CD4-positive, alpha-beta T cell treated with Interleukin-2 at 100 ng/mL for 4 hours (primary cell): Measurements from ENCODE around the gene KYAT1.
"Not testable (repeated sequence)": the region's sequence is repeated elsewhere in the genome, so short reads cannot be mapped to it uniquely, and the experiment has no call there.

Experiments used
- DNase-seq: peaks from one replicate; pipeline ENCODE4 v3.0.0-alpha.2; 2020; ENCODE audit warnings: low spot score

KYAT1 gene

DNA sequence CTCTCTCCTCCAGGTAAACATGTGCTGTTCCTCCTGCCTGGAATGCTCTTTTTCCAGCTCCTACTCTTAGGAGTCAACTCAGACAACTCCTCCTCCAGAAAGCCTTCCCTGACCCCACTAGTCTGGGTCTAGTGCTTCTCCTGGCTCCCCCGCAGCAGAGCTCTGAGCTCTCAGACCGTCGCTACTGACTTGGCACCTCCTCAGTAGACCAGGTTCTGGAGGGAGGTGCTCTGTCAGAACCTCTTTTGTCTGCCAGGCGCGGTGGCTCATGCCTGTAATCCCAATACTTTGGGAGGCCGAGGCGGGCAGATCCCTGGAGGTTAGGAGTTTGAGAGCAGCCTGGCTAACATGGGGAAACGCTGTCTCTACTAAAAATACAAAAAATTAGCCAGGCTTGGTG, 3.6 kb upstream of the KYAT1 start:
- no peak for DNase-seq

DNA sequence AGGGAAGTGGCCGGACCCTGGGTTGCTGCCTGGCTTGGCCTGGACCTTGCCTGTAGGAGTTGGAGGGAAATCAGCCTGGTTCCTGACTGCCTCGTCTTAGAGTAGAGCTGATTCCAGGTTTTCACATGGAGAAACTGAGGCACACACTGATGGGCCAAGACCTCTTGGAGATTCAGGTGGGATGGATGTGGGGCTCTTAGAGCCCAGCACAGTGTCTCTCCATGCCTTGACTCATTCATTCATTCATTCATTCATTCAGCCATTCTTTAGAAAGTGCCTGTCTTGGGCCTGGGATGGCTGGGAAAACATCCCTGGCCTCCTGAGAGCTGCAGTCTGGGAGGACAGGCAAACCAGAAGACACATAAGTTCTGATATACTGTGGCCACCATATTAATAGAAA, 2.4 kb upstream of the KYAT1 start:
- no peak for DNase-seq

DNA sequence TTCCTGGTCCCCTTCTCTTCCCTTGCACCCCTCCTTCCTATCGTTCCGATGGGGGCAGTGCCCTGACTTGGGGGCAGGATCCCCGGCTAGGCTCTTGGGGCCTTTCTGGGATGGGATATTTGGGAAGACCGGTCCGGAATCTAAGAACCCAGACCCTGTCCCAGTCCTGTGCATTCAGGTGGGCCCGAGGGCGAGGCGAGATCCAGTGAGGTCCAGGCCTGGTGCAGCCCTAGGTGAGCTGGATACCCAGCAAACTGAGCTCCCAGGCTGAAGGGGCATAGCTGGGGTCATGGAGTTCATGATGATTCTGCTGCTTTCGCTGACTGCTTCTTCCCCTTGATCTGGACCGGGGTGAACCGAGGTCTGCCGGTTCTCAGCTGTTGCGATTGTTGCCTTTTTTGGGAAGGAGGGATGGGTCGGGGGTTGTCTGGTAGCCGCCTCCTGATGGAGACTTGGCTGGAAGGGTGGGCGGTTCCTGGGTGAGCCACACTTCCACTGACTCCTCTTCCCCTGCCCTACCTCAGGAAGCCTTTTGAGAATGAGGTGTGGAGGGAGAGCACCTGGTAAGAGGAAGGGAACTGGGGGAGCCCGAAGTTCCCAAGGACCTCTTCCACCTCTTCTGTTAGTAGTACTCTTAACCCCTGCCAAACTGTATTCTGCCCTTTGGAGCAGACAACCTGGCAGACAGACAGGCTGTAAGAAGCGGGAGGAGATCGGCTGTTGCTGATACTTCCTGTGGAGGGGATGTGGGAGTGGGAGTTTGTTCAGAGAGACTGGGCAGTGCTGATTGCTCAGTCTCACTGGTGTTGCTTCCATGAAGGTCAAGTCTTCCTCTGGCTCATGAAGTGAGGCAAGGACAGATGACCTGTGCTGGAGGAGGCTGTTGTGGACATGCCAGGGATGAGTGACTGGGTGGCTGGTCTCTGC, 1.2 kb upstream of the KYAT1 start:
- DNase-seq: no peak

DNA sequence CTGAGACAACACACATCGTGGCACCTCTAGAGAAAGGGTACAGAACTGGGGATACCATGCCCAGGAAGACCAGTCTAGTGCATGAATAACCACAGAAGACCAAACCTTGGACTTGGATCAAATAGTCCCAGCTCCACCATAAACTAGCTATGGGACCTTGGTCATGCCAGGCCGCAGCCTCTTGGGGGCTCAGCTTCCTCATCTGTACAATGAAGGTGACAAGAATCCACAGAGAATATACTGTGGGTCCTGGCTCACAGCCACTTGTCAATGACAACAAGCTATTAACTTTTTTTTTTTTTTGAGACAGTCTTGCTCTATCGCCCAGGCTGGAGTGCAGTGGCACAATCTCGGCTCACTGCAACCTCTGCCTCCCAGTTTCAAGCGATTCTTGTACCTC, 3.9 kb downstream of the KYAT1 start:
- DNase-seq: no peak

DNA sequence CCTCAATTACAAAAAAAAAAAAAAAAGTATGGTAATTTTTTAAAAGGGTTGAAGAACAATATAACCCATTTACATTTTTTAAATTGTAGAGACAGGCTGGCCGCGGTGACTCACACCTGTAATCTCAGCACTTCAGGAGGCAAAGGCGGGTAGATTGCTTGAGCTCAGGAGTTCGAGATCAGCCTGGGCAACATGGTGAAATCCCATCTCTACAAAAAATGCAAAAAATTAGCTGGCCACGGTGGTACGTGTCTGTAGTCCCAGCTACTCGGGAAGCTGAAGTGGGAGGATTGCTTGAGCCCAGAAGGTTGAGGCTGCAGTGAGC, 10.8 kb downstream of the KYAT1 start:
- DNase-seq: not testable (repeated sequence)

DNA sequence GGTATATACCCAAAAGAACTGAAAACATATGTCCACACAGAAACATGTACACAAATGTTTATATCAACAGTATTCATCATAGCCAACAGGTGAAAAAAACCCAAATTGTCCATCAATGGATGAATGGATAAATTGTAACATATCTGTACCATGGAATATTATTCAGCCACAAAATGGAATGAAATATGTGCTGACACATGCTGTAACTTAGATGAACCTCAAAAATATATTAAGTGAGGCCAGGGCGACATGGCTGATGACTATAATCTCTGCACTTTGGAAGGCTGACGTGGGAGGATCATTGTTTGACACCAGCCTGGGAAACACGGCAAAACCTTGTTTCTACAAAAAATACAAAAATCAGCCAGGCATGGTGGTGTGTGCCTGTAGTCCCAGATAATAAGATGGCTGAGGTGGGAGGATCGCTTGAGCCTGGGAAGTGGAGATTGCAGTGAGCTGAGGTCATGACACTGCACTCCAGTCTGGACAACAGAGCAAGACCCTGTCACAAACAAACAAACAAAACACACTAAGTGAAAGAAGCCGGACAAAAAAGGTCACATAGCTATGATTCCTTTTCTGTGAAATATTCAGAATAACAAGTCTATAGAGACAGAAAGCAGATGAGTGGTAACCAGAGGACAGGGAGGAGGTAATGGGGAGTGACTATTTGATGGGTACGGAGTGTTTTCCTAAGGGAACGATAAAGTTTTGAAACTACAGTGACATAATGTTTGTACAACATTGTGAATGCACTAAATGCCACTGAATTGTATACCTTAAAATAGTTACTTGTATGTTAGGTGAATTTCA, 11.4 kb downstream of the KYAT1 start:
- no peak for DNase-seq

DNA sequence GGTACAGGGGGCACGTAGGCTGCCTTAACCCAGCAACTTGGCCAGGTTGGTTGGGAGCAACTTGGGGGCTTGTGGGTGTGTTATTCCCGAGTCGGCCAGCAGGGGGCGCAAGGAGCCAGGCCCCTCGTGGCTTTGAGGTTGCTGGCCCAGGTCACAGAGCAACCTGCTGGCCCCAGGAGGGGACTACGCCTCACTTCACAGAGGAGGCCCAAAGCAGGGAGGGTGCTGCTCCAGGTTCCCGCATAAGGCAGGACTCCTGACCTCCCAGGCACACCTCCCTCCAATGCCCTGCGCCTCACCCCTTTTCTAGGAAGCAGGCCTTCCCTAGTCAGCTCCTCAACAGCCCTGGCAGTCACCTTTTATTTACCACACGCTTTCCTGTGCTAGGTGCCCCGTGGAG, 18.1 kb downstream of the KYAT1 start:
- peak; percentile 83 for DNase-seq

DNA sequence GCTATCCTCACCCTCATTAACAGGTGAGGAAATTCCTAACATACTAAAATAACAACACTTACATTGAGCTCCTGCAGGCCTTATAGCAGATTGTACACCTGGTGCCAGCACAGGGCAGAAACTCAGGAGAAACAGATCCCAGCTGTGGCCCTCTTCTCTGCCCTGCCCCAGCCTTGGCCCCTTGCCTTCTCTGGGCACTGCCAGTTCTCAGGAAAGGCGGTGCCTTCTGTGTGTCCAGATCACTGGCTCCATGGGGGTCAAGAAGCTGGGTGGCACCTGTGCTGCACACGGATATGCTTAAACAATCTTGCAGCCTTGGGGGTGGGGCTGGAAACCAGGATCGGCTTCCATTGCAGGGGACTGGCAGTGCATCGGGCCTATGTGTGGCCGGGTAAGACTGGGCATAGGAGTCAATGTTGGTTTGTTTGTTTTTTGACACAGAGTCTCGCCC, 19.3 kb downstream of the KYAT1 start:
- DNase-seq: no peak

DNA sequence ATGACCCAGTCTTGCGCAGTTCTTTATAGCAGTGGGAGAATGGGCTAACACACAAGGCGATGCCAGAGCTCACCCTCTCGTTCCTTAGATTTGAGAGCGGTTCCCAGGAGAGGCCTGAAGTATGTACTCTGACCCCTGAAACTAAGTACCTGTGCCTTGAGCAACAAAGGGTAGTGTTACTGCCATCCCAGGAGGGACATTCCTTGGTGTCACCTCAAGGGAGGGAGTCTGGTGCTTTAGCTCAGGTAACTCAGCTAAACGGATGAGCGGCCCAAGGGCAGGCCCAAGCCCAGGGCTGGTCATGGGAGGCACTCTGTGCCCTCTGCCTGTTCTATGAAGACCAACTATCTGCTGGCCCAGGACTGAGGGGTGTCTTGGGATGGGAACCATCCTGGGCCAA, 20.2 kb downstream of the KYAT1 start:
- no peak for DNase-seq

DNA sequence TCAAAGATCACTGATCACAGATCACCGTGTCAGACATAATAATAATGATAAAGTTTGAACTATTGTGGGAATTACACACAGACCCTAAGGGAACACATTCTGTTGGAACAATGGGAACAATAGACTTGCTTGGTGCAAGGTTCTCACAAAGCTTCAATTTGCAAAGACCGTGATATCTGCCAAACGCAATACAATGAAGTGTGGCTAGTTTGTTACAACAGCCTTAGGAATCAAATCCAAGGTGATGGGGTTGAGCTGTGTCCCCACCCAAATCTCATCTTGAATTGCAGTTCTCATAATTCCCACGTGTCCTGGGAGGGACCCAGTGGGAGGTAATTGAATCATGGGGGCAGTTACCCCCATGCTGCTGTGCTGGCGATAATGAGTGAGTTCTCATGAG, 20.8 kb downstream of the KYAT1 start:
- no peak for DNase-seq

DNA sequence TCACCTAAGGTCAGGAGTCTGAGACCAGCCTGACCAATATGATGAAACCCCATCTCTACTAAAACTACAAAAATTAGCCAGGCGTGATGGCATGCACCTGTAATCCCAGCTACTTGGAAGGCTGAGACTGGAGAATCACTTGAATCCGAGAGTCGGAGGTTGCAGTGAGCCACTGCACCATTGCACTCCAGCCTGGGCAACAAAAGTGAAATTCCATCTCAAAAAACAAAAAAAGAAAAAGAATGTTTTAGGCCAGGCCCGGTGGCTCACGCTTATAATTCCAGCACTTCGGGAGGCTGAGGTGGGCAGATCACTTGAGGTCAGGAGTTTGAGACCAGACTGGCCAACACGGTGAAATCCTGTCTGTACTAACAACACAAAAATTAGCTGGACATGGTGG, 23.3 kb downstream of the KYAT1 start:
- not testable (repeated sequence) for DNase-seq

DNA sequence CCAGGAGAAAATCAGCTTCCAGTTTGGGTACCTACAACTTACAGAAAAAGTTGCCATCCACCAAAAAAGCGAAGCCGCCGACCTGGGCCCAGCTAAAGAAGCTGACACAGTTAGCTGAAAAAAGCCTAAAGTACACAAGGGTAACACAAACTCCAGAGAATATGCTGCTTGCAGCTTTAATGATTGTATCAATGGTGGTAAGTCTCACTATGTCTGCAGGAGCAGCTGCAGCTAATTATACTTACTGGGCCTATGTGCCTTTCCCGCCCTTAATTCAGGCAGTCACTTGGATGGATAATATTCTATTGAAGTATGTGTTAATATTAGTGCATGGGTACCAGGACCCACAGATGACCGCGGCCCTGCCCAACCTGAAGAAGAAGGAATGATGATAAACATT, 27.3 kb downstream of the KYAT1 start:
- not testable (repeated sequence) for DNase-seq

DNA sequence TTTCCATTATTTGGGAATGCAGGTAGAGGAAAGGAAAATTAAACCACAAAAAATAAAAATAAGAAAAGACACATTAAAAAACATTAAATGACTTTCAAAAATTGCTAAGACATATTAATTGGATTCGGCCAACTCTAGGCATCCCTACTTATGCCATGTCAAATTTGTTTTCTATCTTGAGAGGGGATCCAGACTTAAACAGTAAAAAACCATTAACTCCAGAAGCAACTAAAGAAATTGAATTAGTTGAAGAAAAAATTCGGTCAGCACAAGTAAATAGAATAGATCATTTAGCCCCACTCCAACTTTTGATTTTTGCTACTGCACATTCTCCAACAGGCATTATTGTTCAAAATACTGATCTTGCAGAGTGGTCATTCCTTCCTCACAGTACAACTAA, 29.1 kb downstream of the KYAT1 start:
- not testable (repeated sequence) for DNase-seq

DNA sequence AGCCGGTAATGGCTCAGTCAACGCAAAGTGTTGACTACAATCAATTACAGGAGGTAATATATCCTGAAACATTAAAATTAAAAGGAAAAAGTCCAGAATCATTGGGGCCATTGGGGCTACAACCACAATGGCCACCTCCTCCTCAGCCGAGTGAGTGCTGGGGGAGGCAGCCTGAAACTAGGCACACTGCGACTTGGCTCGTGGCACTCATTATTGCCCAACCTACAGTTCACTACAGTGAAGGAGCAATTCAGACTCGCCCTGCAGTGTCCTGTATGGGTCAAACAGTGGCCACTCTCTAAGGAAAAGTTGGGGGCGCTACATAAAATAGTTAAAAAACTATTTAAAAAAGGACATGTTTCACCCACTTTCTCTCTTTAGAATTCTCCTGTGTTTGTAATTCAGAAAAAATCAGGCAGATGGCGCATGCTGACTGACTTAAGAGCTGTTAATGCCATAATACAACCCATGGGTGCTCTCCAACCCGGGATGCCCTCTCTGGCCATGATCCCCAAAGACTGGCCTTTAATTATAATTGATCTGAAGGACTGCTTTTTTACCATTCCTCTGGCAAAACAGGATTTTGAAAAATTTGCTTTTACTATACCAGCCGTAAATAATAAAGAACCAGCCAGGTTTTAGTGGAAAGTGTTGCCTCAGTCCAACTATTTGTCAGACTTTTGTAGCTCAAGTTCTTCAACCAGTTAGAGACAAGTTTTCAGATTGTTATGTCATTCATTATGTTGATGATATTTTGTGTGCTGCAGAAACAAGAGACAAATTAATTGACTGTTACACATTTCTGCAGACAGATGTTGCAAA, 29.8 kb downstream of the KYAT1 start:
- DNase-seq: peak; percentile 14

DNA sequence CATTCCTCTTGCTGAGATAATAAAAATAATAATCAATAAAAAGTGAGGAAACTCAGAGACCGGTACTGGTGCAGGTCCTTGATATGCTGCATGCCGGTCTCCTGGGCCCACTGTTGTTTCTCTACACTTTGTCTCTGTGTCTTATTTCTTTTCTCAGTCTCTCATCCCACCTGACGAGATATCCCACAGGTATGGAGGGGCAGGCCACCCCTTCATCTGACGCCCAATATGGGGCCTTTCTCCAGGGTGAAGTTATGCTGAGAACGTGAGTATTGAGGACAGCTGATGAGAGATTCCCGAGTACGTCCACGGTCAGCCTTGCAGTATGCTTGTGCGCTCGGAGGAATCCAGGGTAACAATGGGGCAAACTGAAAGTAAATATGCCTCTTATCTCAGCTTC, 30.7 kb downstream of the KYAT1 start:
- not testable (repeated sequence) for DNase-seq

DNA sequence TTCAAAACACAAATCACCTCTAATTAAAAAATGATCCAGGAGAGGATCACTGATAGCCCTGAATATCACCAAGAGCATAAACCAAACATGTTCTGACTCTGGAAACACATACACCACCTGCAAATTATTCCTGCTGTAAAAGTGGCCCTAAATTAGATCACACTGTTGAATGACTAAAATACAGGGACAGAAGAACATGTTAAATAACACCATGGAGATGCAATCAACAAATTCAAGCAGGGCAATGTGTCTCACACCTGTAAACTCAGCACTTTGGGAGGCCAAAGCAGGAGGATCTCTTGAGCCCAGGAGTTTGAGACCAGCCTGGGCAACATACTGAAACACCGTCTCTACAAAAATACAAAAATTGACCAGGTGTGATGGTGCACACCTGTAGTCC, 33.9 kb downstream of the KYAT1 start:
- DNase-seq: no peak

DNA sequence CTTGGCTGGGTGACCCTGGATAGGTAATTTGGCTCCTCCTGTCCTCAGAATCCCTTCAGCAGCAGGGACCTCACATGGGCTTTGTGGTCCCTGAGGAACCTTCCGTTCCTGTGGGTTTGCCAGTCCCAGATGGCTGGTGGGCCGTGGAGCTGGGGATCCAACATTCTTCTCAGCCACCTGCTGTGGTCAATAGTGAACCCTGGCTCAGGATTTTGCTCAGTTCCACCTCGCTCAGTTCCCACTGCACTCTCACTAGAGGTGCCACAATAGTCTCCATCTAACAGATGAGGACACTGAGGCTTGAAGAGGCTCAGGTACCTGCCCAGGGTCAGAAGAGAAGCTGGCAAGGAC, 35.1 kb downstream of the KYAT1 start:
- no peak for DNase-seq

DNA sequence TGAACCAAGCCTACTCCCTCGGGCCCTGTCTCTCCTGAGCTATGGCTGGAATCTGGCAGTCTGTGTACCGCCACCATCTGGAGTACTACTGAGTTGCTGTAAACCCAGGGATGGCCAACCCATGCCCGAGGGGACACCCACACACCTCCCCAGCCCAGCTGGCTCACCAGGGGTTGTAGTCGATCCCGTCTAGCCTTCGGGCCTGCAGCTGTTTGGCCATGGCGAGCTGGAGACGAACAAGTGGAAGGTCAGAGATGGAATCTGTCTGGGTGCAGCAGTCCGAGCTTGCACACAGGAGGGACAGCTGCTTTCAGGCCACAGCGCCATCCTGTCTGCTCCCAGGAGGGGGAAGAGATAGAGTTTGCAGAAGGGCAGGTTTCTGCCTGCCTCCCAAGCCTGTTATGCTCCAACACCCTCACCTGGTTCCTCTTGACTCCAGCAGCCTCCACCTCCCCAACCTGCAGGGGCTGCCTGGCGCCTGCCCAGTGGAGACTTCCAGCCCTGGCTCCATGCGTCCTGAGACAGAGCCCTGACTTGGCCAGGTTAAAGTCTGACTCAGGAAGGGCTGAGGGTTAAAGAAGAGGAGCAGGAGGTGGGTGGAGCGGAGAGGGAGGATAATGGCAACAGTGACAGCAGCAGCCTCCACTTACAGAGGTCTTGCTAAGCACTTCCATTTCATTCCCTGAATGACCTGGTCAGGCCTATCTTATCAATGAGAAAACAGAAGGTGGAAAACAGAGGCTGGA, 36.4 kb downstream of the KYAT1 start:
- no peak for DNase-seq

DNA sequence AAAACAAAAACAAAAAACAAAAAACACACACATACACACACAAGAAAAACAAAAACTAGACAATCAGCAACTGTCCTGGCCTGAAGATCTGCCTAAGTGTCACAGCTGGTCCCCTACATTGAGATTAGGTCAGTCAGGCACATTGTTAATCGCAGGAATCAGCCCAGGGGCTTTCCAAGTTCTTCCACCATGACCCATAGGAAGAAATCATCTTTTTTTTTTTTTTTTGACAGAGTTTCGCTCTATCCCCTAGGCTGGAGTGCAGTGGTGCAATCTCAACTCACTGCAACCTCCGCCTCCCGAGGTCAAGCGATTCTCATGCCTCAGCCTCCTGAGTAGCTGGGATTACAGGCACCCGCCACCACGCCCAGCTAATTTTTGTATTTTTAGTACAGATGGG, 38.6 kb downstream of the KYAT1 start:
- DNase-seq: not testable (repeated sequence)

DNA sequence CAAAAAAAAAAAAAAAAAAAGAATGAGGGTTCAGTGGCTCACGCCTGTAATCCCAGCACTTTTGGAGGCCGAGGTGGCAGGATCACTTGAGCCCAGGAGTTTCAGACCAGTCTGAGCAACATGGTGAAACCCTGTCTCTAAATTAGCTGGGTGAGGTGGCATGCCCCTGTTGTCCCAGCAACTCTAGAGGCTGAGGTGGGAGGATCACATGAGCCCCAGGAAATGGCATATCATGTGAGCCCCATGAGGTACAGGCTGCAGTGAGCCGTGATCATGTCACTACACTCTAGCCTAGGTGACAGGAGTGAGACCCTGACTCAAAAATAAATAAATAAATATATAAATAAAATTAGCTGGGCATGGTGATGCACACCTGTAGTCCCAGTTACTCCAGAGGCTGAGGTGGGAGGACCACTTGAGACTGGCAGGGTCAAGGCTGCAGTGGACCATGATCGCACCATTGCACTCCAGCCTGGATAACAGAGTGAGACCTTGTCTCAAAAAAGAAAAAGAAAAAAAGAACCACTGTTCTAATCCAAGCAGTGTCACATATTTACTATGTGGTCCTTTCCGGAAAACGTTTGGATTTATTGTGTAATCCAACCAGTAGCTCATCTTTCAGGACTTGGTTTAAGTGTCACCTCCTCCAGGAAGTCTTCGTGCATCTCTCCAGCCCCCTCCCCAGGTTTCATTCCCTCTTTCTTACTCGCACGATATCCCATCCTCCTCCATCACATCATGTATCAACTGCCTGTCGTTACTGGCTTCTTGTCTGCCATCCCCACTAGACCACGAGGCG, 39.9 kb downstream of the KYAT1 start:
- DNase-seq: no peak

DNA sequence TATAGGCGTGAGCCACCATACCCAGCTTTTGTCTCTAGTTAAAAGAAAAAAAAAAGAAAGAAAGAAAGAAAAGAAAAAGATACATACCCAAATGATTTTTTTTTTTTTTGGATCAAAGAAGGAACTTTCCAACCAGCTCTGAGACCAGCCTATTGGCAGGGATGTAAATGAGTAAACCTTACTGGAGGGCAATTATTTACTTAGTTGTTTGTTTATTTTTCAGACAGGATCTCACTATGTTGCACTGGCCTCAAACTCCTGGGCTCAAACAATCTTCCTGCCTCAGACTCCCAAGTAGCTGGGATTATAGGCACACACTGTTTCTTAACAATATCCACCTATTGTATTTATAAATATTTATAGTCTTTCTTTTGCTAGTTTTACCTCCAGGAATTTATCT, 41.2 kb downstream of the KYAT1 start:
- no peak for DNase-seq
